ENCODE measurements around the gene CDH4.
"Not testable (repeated sequence)": the region's sequence is repeated elsewhere in the genome, so short reads cannot be mapped to it uniquely, and the experiment has no call there.

Gene CDH4

GRCh38 chr20:61391185-61391584 is 139.1 kb downstream of the CDH4 start:
- no peak for FAIRE-seq

- no peak for FAIRE-seq
Observed at GRCh38 chr20:61391812-61392520, 139.9 kb downstream of the CDH4 start.

GRCh38 chr20:61394088-61394799 is 142.2 kb downstream of the CDH4 start:
- no peak for FAIRE-seq

DNA sequence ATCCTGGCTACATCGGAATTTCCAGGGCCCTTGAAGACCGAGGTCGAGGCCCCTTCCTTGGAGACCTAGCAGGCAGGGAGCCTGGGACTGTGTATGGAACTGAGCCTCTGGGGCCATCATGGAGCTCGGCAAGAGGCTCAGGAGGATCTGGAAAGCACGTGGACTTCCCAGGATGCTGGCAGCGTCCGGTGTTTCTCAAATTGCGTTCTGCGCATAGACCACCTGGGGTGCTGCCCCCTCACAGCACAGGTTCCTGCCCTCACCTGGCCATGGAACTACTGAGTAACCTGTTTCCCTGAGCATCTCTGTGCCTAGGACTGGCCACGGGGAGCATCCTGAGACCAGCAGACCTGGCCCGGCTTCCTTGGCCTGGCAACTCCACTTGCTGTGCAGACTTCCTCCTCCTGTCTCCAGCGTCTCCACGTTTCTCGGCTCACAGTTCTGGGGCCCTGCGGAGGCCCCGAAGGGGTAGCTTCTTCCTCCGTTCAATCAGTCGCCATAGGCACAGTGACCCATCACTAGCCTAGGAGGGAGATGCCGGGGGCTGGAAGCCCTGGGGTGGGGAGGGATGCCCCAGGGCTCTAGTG is 144.3 kb downstream of the CDH4 start:
- no peak for FAIRE-seq

DNA sequence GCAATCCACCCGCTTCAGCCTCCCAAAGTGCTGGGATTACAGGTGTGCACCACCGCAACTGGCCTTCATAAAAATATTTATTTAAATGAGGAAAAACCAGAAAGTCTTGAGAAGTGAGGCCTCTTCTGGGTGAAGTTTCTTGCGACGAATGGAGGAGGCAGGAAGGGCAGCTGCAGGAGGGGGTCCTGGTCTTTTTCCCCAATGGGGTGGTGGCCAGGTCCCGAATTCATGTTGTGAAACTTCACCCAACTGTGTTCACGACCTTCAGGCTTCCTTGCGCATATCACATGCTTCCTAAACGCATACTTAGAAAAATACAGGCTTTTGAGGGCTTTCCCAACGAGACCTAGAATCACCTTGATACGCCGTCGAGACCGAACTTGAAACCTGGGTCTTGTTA is 145.1 kb downstream of the CDH4 start:
- FAIRE-seq: no peak

DNA sequence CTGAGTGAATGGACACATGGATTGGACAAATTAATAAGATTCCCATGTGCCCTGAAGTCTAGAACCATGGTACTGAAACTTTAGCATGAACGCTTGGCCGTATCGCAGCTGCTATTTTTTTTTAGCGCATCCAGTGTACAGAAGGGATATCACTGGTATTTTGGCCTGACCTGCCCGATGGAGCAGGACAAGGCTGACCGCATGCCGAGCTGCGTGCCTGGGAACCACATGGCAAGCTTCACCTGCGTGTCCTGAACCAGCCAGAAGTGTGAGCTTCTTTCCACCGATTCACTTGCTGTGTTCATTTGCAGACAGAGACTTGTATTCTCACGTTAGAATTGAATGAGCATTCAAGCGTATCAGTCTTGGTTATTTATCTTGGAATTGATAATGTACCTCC is 145.7 kb downstream of the CDH4 start:
- no peak for FAIRE-seq

DNA sequence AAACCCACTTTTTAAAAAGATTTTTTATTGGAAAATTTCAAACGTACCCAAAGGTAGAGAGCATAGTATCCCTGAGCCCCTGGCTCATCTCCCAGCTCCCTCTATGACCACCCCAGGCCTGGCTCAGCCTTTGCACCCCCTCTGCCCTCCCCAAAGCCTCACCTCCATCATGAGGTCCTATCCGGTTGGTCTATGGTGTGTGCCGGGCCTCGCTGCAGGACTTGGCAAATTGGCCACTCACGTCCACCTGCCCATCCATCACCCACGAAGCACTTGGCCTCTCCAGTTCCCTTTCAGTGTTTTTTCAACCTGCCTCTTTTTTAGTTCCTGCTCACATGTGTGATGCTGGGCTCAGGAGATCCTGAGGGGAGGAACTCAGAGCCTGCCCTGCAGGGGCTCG is 147.4 kb downstream of the CDH4 start:
- no peak for FAIRE-seq

- no peak for FAIRE-seq
Observed at GRCh38 chr20:61400499-61400898, 148.4 kb downstream of the CDH4 start.

DNA sequence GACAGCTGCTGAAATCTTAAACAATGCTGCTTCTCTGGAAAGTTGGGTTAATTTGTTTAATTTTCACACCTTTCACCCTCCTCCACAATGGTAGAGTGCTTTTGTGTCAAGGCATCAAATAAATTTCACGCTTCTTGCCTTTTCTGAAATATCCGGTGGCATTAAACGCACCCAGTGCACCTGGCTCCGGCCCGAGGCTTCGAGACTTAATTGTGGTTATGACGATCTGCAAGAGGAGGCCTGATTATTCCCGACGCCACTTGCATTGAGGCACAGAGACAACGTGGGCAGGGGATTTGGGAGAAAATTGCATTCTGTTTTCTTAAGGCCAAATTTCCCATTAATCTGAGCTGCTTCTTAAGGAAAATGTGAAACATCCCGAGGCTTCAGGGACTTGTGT is 152.2 kb downstream of the CDH4 start:
- no peak for FAIRE-seq

DNA sequence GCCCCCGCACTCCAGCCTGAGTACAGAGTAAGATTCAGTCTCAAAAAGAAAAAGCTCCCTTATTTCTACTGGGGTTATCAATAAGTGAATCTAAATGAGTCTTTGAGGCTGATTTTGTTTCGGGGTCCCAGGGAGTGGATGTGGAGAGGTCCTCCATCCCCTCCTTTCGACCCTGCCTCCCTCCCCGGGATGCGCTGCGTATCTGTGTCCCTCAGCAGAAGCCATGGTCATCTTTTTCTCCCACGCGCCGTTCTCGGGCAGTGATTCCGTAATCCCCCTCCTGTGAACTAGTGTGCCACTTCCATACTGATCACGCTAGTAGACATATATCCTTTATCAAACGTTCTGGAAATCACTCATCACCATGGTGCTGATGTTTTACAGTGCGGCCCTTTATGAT is 152.9 kb downstream of the CDH4 start:
- no peak for FAIRE-seq

DNA sequence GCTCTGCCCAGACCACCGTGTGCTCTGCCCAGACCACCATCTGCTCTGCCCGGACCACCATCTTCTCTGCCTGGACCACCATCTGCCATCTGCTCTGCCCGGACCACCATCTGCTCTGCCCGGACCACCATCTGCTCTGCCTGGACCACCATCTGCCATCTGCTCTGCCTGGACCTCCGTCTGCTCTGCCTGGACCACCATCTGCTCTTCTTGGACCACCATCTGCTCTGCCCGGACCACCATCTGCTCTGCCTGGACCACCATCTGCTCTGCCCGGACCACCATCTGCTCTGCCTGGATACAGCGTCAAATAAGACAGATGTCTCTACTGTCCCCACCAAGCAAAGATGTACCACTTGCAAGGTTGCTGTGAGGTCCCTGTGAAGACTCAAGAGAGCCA is 154.7 kb downstream of the CDH4 start:
- FAIRE-seq: not testable (repeated sequence)

DNA sequence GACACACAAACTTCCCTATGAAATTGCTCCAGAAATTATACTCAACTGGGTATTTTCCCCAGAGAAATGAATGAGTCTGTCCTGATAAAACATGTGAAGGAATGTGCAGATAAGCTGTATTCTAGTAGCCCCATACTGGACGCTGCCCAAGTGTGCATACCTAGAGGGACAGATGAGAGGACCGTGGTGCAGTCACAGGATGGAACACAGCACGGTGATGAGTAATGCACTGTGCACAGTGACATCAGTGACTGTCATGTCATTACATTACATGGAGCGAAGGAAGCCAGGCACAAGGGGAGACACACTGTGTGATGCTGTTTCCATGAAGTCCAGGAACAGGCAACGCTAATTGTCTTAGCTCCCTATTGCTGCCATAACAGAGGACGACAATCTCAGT is 155.5 kb downstream of the CDH4 start:
- FAIRE-seq: no peak

GRCh38 chr20:61408951-61409740 is 157.1 kb downstream of the CDH4 start:
- no peak for FAIRE-seq

DNA sequence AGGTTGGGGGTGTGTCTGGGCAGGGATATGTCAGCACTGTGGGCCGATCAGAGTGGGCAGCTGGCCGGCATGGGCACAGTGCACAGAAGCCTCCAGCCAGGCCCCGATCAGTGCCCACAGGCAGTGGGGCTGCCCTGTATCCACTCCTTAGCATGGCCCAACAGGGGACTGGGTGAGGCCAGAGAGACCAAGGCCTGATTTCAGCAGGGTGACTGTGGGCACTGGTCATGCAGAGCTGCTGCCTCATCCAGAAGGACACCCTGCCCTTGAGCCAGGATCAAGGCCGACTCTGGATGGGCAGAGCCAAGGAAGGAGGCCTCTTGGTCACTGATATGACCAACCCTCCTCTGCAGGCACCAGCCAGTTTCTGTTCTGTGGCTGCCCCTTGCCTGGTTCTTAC is 159.7 kb downstream of the CDH4 start:
- no peak for FAIRE-seq

GRCh38 chr20:61413752-61414151 is 161.7 kb downstream of the CDH4 start:
- no peak for FAIRE-seq

GRCh38 chr20:61414455-61414991 is 162.5 kb downstream of the CDH4 start:
- no peak for FAIRE-seq

DNA sequence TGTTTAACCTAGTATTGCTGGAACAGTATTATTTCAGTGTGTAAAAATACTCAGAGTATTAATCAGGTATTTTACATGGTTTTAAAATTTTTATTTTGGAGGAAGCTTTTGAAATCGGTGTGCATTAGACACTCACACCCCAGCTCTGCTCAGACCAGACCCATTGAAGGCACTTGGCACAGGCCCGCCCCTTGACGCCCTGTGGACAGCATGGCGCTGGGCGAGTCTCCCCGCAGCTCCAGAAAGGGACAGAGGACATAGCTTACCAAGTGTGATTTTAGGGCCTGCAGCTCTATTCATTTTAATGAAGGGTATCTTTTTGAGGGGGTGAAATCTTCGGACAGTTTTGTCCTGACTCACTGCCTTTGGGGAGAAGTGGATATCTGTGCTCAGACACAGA is 164.5 kb downstream of the CDH4 start:
- no peak for FAIRE-seq

DNA sequence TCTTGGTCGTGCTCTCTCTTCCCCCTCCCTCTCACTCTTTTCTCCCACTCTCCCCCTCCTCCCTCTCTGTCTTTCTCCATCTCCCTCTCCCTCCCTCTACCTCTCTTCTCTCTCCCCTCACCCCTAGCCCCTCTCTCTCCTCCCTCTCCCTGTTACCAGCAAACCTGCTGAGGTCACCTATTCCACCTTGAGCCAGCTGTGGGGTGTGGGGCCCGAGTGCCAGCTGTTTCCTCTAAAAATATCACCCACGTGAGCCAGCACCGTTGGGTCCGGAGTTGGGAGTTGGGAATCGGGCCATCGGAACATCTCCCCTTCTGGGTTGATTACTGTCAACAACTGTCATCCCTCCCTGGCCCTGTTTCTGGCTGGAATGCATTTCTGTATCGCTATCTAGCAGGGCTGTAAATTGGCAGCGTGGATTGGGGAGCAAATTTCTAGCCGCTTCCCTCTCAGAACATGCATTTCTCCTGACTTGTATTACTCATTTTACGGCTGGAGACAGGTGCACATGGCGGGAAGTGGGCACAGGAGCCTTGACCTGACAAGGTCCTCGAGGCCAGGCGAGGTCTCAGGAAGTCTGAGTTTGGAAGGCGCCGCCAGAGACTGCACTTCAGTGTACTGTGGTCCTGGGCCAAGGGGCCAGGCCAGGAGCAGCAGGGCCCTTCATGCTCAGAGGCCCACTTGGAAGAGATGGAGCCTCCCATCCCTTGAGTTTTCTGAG is 165.3 kb downstream of the CDH4 start:
- FAIRE-seq: no peak

- FAIRE-seq: no peak
Observed at GRCh38 chr20:61419010-61419409, 166.9 kb downstream of the CDH4 start.

DNA sequence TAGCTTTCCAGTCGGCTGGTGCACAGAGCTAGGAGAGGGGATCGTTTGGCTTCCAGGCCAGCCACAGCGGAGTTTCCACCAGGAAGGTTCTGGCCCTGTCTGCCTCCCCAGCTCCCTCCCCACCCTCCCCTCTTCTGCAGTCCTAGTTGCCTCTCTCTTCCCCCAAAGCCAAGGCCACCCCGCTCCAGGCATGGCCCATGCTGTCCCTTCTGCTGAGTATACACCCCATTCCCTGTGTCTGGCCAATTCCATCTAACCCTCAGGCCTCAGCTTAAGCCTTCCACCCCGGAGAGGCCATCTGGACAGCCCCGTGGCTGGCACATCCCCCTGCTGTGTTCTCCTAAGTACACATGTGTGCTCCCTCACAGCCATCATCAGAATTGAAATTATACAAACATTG is 167.4 kb downstream of the CDH4 start:
- no peak for FAIRE-seq

GRCh38 chr20:61420056-61420455 is 168.0 kb downstream of the CDH4 start:
- FAIRE-seq: no peak

DNA sequence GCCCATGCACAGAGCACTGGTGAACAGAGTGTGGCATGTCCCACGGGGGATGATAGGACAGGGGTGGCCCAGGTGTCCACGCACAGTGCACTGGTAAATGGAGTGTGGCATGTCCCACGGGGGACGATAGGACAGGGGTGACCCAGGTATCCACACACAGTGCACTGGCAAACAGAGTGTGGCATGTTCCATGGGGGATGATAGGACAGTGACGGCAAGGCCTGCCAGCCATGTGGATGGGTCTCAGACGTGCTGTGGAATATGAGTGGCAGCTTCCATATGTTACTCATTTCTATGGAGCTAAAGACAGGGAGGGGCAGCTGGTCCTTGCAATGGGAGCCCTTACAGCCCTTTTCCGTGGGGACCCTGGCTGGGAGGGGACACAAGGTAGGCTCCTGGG is 168.7 kb downstream of the CDH4 start:
- FAIRE-seq: no peak
